HG02938 (cell line): ENCODE results near the gene DIMT1.

Experiments
- ATAC-seq: cut with Tn5 transposase; IDR thresholded peaks from one replicate; pipeline ENCODE4 v1.9.1; 2021; ENCODE audit warnings: mild to moderate bottlenecking, moderate library complexity; ENCODE audit not compliant: unreplicated experiment

Gene DIMT1

GRCh38 chr5:62372600-62372999 is 31.1 kb downstream of the DIMT1 start:
- no peak for ATAC-seq

- ATAC-seq, result no peak
These were observed 32.3 kb downstream of the DIMT1 start for GRCh38 chr5:62371409-62371808.

GRCh38 chr5:62369039-62369438 is 34.7 kb downstream of the DIMT1 start:
- ATAC-seq, result no peak

- no peak for ATAC-seq
These were observed 41.0 kb downstream of the DIMT1 start for GRCh38 chr5:62362701-62363100.

GRCh38 chr5:62354028-62354874 is 49.5 kb downstream of the DIMT1 start:
- peak; percentile 93 for ATAC-seq

GRCh38 chr5:62348723-62349481 is 54.8 kb downstream of the DIMT1 start:
- no peak for ATAC-seq

GRCh38 chr5:62347928-62348327 is 55.8 kb downstream of the DIMT1 start:
- no peak for ATAC-seq

GRCh38 chr5:62346748-62347147 is 57.0 kb downstream of the DIMT1 start:
- ATAC-seq, result no peak

GRCh38 chr5:62343428-62343827 is 60.3 kb downstream of the DIMT1 start:
- ATAC-seq, result no peak

GRCh38 chr5:62342476-62342837 is 61.2 kb downstream of the DIMT1 start:
- peak; percentile 53 for ATAC-seq

GRCh38 chr5:62341783-62342475 is 61.8 kb downstream of the DIMT1 start:
- ATAC-seq, result peak; percentile 68

GRCh38 chr5:62340979-62341378 is 62.7 kb downstream of the DIMT1 start:
- ATAC-seq, result no peak

- no peak for ATAC-seq
These were observed 63.3 kb downstream of the DIMT1 start for GRCh38 chr5:62340392-62340791.
